ENCODE results near the gene MYO18A. TPM values are rescaled to one million over a fixed set of nuclear protein-coding genes. Genes with fewer than 3 reads are reported as not detected.
A peak's percentile ranks its signal among the peaks of the same experiment; 100 is the strongest.

The MYO18A gene
- total RNA-seq, 4 donors from 2014 or later = 46.7 to 82.7 (median 64.6) TPM

DNA sequence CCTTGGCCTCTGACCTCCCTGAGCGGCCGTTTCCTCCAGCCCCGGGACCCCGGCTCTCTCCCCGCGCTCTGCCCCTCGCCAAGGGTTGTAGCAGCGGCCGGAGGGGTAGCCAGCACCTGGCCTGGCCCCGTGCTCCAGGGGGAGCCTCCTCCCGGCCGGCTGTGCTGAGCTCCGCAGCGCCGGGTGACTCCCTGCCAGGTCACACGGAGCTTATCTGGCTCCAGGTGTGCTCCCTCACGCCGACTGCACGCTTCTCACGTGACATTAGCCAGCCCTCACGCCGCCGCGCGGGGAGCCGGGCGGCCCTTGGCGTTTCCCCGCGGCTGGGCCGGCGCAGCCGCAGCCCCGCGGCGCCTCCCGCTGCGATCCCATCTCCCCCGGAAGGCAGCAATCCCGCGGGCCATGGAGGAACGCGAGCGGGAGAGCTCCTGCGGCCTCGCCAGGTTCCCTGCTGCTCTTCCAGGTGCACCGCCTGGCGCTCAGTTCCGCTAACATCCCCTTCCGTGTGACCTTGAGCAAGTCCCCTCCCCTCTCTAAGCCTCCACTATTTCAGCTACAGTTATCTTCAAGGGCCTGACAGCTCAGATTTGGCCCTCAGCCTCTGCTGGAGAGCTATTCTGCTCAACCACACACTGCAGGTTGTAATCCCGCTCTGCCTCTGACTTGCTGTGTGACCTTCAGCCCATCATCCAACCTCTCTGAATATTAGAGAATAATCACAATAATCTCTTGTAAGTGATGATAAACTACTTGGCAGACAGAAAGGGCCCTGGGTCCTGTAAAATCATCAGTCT is 3.4 kb downstream of the MYO18A start:
- intact Hi-C loops (cut with DNase I) = no loop called here
- no peaks in the 10 kb centered on the region for H3K27me3 ChIP-seq
- no peak for TF ChIP-seq EP300 (IDR thresholded peaks at IDR 0.05)
- TF ChIP-seq, protein P1, sequence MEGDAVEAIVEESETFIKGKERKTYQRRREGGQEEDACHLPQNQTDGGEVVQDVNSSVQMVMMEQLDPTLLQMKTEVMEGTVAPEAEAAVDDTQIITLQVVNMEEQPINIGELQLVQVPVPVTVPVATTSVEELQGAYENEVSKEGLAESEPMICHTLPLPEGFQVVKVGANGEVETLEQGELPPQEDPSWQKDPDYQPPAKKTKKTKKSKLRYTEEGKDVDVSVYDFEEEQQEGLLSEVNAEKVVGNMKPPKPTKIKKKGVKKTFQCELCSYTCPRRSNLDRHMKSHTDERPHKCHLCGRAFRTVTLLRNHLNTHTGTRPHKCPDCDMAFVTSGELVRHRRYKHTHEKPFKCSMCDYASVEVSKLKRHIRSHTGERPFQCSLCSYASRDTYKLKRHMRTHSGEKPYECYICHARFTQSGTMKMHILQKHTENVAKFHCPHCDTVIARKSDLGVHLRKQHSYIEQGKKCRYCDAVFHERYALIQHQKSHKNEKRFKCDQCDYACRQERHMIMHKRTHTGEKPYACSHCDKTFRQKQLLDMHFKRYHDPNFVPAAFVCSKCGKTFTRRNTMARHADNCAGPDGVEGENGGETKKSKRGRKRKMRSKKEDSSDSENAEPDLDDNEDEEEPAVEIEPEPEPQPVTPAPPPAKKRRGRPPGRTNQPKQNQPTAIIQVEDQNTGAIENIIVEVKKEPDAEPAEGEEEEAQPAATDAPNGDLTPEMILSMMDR (IDR thresholded peaks at IDR 0.05) = peak in 1 of 3 experiments; percentile 10
- peak in 1 of 2 donors; percentile 70 for TF ChIP-seq POLR2AphosphoS5 (IDR thresholded peaks at IDR 0.05)
- no peak for TF ChIP-seq POLR2A (IDR thresholded peaks at IDR 0.05; ENCODE audit: low read depth)
- H3K36me3 ChIP-seq = peaks cover 0 to 3% (median 0%) of the 10 kb centered on the region in 4 donors
- peaks cover 45 to 56% (median 55%) of the 10 kb centered on the region in 4 donors for H3K4me1 ChIP-seq
- DNase-seq (ENCODE audit: extremely low spot score) = no peak
- H3K9me3 ChIP-seq = no peaks in the 10 kb centered on the region
- WGBS = 5% methylated on average over 17 of the region's 51 CpGs
- peak overlapping the region; percentile 86 to 89 (median 88) for H3K27ac ChIP-seq (replicated peaks in 1 of 4)
- H3K4me3 ChIP-seq = peak overlapping the region; percentile 60 to 72 (median 68)

DNA sequence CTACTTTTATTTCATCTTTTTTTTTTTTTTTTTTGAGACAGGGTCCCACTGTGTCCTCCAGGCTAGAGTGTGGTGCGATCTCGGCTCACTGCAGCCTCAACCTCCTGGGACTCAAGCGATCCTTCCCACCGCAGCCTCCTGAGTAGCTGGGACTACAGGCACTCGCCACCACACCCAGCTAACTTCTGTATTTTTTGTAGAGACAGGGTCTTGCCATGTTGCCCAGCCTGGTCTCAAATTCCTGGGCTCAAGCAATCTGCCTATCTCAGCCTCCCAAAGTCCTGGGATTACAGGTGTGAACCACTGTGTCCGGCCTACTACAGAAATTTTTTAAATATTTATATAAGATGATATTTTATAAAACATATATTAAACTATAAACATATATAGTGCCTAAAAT is 4.8 kb downstream of the MYO18A start:
- intact Hi-C loops (cut with DNase I) = no loop called here
- 100% methylated on average over 5 of the region's 6 CpGs for WGBS
- no peak for TF ChIP-seq POLR2AphosphoS5 (IDR thresholded peaks at IDR 0.05)
- no peak for TF ChIP-seq EP300 (IDR thresholded peaks at IDR 0.05)
- TF ChIP-seq, protein P1 (IDR thresholded peaks at IDR 0.05) = no peak
- TF ChIP-seq POLR2A (IDR thresholded peaks at IDR 0.05; ENCODE audit: low read depth) = no peak
- peaks cover 37 to 45% (median 43%) of the 10 kb centered on the region in 4 donors for H3K4me1 ChIP-seq
- no peaks in the 10 kb centered on the region for H3K27me3 ChIP-seq
- no peak overlapping the region for H3K4me3 ChIP-seq
- H3K9me3 ChIP-seq = no peaks in the 10 kb centered on the region
- DNase-seq (ENCODE audit: extremely low spot score) = no peak
- peaks cover 0 to 3% (median 0%) of the 10 kb centered on the region in 4 donors for H3K36me3 ChIP-seq
- peak overlapping the region in 3 of 4 donors; percentile 86 to 89 (median 89) for H3K27ac ChIP-seq (replicated peaks in 1 of 4)

DNA sequence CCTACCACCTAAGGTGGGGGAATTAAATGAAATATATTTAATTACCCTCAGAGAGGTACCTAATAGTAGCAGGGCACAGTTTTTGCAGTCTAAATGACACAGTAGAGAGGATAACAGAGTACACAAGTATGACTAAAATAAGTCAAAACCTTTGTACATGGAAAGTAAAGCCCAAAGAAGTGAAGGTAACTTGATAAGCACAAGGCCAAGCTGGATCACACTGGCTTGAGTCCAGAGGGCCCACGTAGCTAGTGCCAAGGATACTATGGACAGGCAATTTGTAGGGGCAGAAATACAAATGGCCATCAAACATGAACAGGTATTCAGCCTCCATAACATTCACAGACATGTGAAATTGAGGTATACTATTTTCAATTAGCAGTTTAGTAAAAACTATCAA is 7.6 kb downstream of the MYO18A start:
- TF ChIP-seq, protein P1 (IDR thresholded peaks at IDR 0.05) = no peak
- no peak for TF ChIP-seq EP300 (IDR thresholded peaks at IDR 0.05)
- no peak for TF ChIP-seq POLR2AphosphoS5 (IDR thresholded peaks at IDR 0.05)
- no peak for TF ChIP-seq POLR2A (IDR thresholded peaks at IDR 0.05; ENCODE audit: low read depth)
- DNase-seq (ENCODE audit: extremely low spot score) = no peak

DNA sequence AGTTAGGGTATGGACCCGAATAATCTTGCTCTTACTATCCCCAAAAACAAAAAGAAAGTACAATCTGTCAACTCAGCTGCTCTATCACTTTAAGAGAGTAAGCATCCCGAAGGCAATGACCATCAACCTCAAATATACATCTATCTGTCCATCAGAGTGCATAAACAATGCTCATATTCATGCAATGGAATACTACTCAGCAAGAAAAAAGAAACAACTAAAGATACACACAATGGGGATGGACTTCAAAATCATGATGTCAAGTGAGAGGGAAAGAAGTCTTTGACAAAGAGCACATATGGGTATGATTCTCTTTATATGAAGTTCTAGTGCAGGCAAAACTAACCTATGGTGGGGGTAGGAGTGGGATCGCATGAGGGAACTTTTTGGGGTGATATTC is 9.5 kb downstream of the MYO18A start:
- WGBS = 96% methylated on average over 3 of the region's 3 CpGs

More for the DNA sequence above, 7.6 kb downstream of the MYO18A start:
- Histone ChIP-seq H3K4me1 (peaks cover 20 to 32% (median 25%) of the 10 kb centered on the region in 4 donors), H3K27me3 (no peaks in the 10 kb centered on the region), H3K9me3 (no peaks in the 10 kb centered on the region), H3K27ac (replicated peaks in 1 of 4) (no peak overlapping the region), H3K36me3 (peaks cover 0 to 3% (median 0%) of the 10 kb centered on the region in 4 donors), H3K4me3 (no peak overlapping the region)
- 94% methylated on average over 1 of the region's 1 CpG for WGBS
- intact Hi-C loops (cut with DNase I) = no loop called here

More for the DNA sequence above, 9.5 kb downstream of the MYO18A start:
- no peak for TF ChIP-seq EP300 (IDR thresholded peaks at IDR 0.05)
- TF ChIP-seq POLR2A (IDR thresholded peaks at IDR 0.05; ENCODE audit: low read depth) = no peak
- TF ChIP-seq, protein P1 (IDR thresholded peaks at IDR 0.05) = no peak
- no peak for TF ChIP-seq POLR2AphosphoS5 (IDR thresholded peaks at IDR 0.05)
- Histone ChIP-seq H3K27me3 (no peaks in the 10 kb centered on the region), H3K9me3 (no peaks in the 10 kb centered on the region), H3K4me3 (no peak overlapping the region), H3K4me1 (peaks cover 2 to 14% (median 8%) of the 10 kb centered on the region in 4 donors), H3K27ac (replicated peaks in 1 of 4) (no peak overlapping the region), H3K36me3 (peaks cover 9 to 17% (median 12%) of the 10 kb centered on the region in 4 donors)
- intact Hi-C loops (cut with DNase I) = no loop called here
- DNase-seq (ENCODE audit: extremely low spot score) = no peak

Data from esophagus muscularis mucosa (tissue), 4 donors.